ENCODE measurements around the gene TEAD3.
A peak's percentile ranks its signal among the peaks of the same experiment; 100 is the strongest.

Gene TEAD3

DNA sequence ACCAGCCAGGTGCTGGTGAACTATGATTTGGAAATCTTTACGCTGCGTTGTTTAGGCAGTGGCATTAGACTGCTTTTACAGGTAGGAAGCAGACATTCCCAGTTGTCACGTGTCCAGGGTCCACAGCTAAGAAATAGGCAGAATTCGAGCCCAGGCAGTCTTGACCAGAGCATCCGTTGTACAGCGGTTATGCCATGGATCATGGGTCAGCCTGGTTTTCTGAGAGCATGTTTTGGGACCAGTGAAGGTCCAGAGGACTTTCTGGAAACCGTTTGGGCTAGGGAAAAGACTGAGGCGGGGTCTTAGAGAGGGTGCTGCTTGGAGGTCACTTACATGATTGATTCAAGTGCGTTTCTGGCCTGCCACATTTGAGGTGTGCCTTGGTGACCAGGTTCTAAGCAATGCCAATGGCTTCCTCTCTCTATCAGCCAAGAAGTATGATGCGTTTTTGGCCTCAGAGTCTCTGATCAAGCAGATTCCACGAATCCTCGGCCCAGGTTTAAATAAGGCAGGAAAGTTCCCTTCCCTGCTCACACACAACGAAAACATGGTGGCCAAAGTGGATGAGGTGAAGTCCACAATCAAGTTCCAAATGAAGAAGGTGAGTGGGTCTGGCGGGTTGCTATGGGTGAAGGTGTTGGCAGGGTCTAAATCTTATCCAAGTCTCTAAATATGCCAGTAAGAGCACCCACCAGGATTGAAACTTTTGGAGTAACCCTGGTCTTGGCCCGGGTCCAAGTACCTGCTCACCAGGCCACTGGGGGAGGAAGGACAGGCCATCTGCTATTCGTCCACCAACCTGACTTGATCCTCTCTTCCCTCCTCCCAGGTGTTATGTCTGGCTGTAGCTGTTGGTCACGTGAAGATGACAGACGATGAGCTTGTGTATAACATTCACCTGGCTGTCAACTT is 26.9 kb downstream of the TEAD3 start:
- peak overlapping the region; percentile 92 for H3K27ac ChIP-seq
- H3K4me3 ChIP-seq: peak overlapping the region; percentile 88
- TF ChIP-seq CTCF (IDR thresholded peaks at IDR 0.05): no peak
- DNase-seq (ENCODE audit: low spot score): no peak

DNA sequence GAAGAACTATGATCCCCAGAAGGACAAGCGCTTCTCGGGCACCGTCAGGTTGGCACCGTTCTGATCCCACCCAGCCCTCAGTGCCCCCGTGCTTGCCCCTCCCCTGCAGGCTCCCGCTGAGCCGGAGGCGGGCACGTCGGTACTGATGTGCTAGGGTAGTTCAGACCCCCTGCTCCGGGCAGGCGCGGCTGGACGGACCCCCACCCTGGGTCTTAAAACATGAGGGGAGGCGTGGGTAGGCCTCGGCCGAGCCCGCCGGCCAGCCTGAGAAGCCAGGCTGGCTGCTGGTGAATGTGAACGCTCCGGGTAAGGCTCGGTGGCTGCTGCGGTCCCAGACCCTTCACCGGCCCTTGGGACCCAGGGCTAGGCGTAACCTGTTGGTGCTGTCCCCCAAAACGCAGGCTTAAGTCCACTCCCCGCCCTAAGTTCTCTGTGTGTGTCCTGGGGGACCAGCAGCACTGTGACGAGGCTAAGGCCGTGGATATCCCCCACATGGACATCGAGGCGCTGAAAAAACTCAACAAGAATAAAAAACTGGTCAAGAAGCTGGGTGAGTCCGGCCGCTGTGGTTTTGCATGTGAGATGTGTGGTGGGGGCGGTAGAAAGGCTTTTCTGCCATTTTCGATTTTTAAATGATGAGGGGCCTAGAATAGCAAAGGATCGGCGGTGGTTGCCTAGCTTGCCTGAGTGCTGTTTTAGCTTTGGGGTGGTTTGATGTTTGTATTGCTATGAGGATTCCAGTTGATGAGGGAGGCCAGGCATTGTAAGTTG is 27.7 kb downstream of the TEAD3 start:
- H3K4me3 ChIP-seq: peak overlapping the region; percentile 88
- peak overlapping the region; percentile 92 for H3K27ac ChIP-seq
- DNase-seq (ENCODE audit: low spot score): peak; percentile 84
- no peak for TF ChIP-seq CTCF (IDR thresholded peaks at IDR 0.05)

- Histone ChIP-seq H3K4me3 (peak within 1 kb of the TSS; percentile 88), H3K27ac (peak within 1 kb of the TSS; percentile 92)
- peak; percentile 95 for DNase-seq (ENCODE audit: low spot score)
- TF ChIP-seq CTCF (IDR thresholded peaks at IDR 0.05): peak; percentile 92
Observed at GRCh38 chr6:35468181-35468979, 28.5 kb downstream of the TEAD3 start, which contains the start of gene RPL10A. Gene RPL10A (plus strand): TSS chr6:35468401. CDS start chr6:35468435, 34 bp downstream.

DNA sequence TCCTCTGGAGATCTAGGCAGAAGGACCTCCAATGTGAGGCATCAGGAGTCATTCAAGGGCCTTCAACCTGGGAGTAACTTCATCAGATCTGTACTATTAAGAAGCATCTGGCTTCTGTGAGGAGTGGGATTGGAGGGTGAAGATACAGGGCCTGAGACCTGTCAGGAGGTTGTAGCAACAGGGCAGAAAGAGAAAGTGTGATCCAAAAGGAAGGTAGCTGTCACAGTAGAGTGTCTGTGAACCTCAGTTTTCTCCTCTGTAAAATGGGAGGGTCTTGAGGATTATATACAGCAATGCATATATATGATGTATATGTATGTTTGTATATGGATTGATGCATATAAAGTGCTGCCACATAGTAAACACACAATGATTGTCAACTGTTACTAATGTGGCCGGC is 31.2 kb downstream of the TEAD3 start:
- no peak for DNase-seq (ENCODE audit: low spot score)
- TF ChIP-seq CTCF (IDR thresholded peaks at IDR 0.05): no peak
- Histone ChIP-seq H3K27ac (no peak overlapping the region), H3K4me3 (no peak overlapping the region)

GRCh38 chr6:35463292-35463691 is 33.6 kb downstream of the TEAD3 start:
- Histone ChIP-seq H3K4me3 (no peak overlapping the region), H3K27ac (no peak overlapping the region)
- no peak for DNase-seq (ENCODE audit: low spot score)
- TF ChIP-seq CTCF (IDR thresholded peaks at IDR 0.05): no peak

DNA sequence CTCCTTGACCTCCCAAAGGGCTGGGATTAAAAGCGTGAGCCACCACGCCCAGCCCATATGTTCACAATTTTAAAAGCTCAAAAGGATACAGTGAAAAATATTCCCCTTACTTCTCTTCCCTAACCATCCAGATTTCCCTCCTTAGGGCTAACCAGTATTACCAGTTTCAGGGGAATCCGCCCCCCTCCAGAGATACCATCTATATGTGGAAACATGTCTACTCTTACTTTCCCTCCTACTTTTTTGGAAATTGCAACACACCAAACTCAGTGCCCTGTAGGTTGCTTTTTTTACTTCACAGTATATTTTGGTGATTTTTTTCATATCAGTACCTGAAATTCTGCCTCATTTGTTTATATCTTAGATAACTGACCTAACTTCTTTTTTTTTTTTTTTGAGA is 35.6 kb downstream of the TEAD3 start:
- DNase-seq (ENCODE audit: low spot score): no peak
- Histone ChIP-seq H3K4me3 (no peak overlapping the region), H3K27ac (no peak overlapping the region)
- TF ChIP-seq CTCF (IDR thresholded peaks at IDR 0.05): no peak
